ENCODE data around the gene PRR23B.

GRCh38 chr3:139006051-139006716 lies 14.5 kb downstream of the PRR23B start, which contains the start of gene PRR23A:
- TF ChIP-seq POLR2A (IDR thresholded peaks at IDR 0.05) (no peak), POLR2AphosphoS5 (IDR thresholded peaks at IDR 0.05) (no peak)
